GM12891 (cell line): ENCODE measurements around the gene STAT1.

ENCODE experiments used
- DNase-seq: peaks from one replicate; pipeline ENCODE4 v3.0.0; 2011; ENCODE audit warnings: low spot score; ENCODE audit not compliant: insufficient read length
- FAIRE-seq: peaks from 2 replicates; lab custom pipeline; 2011; peaks lifted over from hg19 to GRCh38; lab: Jason Lieb, UNC
- PAX5 ChIP-seq: IDR thresholded peaks from 2 replicates; pipeline ENCODE4 v1.6.1; 2011; ENCODE audit warnings: low read length, moderate library complexity, mild to moderate bottlenecking; ENCODE audit not compliant: insufficient read depth, severe bottlenecking
- POLR2A ChIP-seq: IDR thresholded peaks from 2 replicates; pipeline ENCODE4 v1.6.1; 2011; ENCODE audit warnings: low read depth, low read length, control low read depth
- POLR2AphosphoS5 ChIP-seq: IDR thresholded peaks from 2 replicates; pipeline ENCODE4 v1.6.1; 2011; ENCODE audit warnings: low read depth, low read length, control low read depth
- POU2F2 ChIP-seq: IDR thresholded peaks from 2 replicates; pipeline ENCODE4 v1.6.1; 2011; ENCODE audit warnings: low read depth, mild to moderate bottlenecking, control low read depth, low read length, moderate library complexity
- SPI1 ChIP-seq: IDR thresholded peaks from 2 replicates; pipeline ENCODE4 v1.6.1; 2011; ENCODE audit warnings: low read depth, low read length, control low read depth
- TAF1 ChIP-seq: IDR thresholded peaks from 2 replicates; pipeline ENCODE4 v1.6.1; 2011; ENCODE audit warnings: low read depth, low read length, control low read depth

STAT1 gene

GRCh38 chr2:190977505-190977904 is 36.5 kb downstream of the STAT1 start:
- FAIRE-seq (no peak), DNase-seq (no peak)
- TF ChIP-seq POLR2A (peak; percentile 78), POLR2AphosphoS5 (peak; percentile 69), SPI1 (no peak)

GRCh38 chr2:190976521-190976920 is 37.5 kb downstream of the STAT1 start:
- FAIRE-seq: no peak
- no peak for DNase-seq
- TF ChIP-seq POLR2A: peak; percentile 65
- TF ChIP-seq TAF1: no peak
- no peak for TF ChIP-seq POU2F2
- peak; percentile 68 for TF ChIP-seq POLR2AphosphoS5
- TF ChIP-seq PAX5: no peak
- TF ChIP-seq SPI1: no peak

GRCh38 chr2:190974629-190975361 is 39.2 kb downstream of the STAT1 start:
- TF ChIP-seq PAX5 (no peak), TAF1 (no peak), POLR2AphosphoS5 (no peak), POLR2A (no peak), SPI1 (no peak)
- DNase-seq (no peak), FAIRE-seq (no peak)

- DNase-seq (no peak), FAIRE-seq (no peak)
- no peak for TF ChIP-seq POLR2A
Measured at GRCh38 chr2:190973726-190974628, 40.0 kb downstream of the STAT1 start.

- peak; percentile 35 for FAIRE-seq
- no peak for DNase-seq
- no peak for TF ChIP-seq POLR2AphosphoS5
- no peak; the same call in 1 of the 2 replicates for TF ChIP-seq POLR2A
- TF ChIP-seq PAX5: no peak
- no peak for TF ChIP-seq SPI1
- TF ChIP-seq TAF1: no peak
- no peak for TF ChIP-seq POU2F2
Measured at GRCh38 chr2:190973262-190973661, 40.7 kb downstream of the STAT1 start.

GRCh38 chr2:190972846-190973245 is 41.1 kb downstream of the STAT1 start:
- DNase-seq (no peak), FAIRE-seq (no peak)
- TF ChIP-seq PAX5 (no peak), POLR2A (no peak; the same call in 1 of the 2 replicates)

- no peak for TF ChIP-seq SPI1
- peak; percentile 65; the same call in 1 of the 2 replicates for TF ChIP-seq POLR2AphosphoS5
- FAIRE-seq: no peak
- DNase-seq: no peak
Measured at GRCh38 chr2:190972213-190972612, 41.8 kb downstream of the STAT1 start.

GRCh38 chr2:190970873-190971506 is 43.0 kb downstream of the STAT1 start:
- DNase-seq (no peak), FAIRE-seq (peak; percentile 66)
- TF ChIP-seq PAX5 (no peak), SPI1 (no peak), POLR2AphosphoS5 (peak; percentile 79), TAF1 (no peak), POLR2A (peak; percentile 60; the same call in 1 of the 2 replicates), POU2F2 (no peak)

- DNase-seq (no peak), FAIRE-seq (no peak)
- TF ChIP-seq POLR2A (peak; percentile 68), SPI1 (no peak)
Measured at GRCh38 chr2:190970160-190970559, 43.8 kb downstream of the STAT1 start.

GRCh38 chr2:190968522-190968921 is 45.4 kb downstream of the STAT1 start:
- DNase-seq (no peak), FAIRE-seq (no peak)
- TF ChIP-seq POLR2A: no peak
- no peak for TF ChIP-seq POLR2AphosphoS5
- TF ChIP-seq POU2F2: no peak
- TF ChIP-seq SPI1: no peak
- no peak for TF ChIP-seq PAX5
- no peak for TF ChIP-seq TAF1
